Adrenal gland (tissue), 12 donors: ENCODE results near the gene FAM120B. TPM values are rescaled to one million over a fixed set of nuclear protein-coding genes. Genes with fewer than 3 reads are reported as not detected.

Experiments used
- DNase-seq, 7 donors: peaks; one replicate each; pipeline ENCODE4 v3.0.0-alpha.2; 2019 to 2020
- H3K27ac ChIP-seq, 5 donors: fragments of 200-600 bp; sonication (generic) in 4 of 5; 1 replicate in 3 of 5; 2 replicates in 2 of 5; pipeline versions ENCODE4 v1.5.1 to v1.8.0; 2016 to 2020; ENCODE audit warnings: mild to moderate bottlenecking in 1 of 5
- H3K27me3 ChIP-seq: fragments of 200-600 bp; 2 replicates; pipeline ENCODE4 v1.8.0; 2021
- H3K36me3 ChIP-seq, 2 donors: fragments of 200-600 bp; replicated peaks in 1 of 2; 1 replicate in 1 of 2; 2 replicates in 1 of 2; pipeline versions ENCODE4 v1.5.1 to v1.8.0; 2018 to 2022
- H3K4me1 ChIP-seq, 2 donors: fragments of 200-600 bp; replicated peaks in 1 of 2; 1 replicate in 1 of 2; 2 replicates in 1 of 2; pipeline versions ENCODE4 v1.5.1 to v1.8.0; 2018 to 2021
- H3K4me3 ChIP-seq, 4 donors: fragments of 200-600 bp; sonication (generic) in 3 of 4; one replicate each; pipeline ENCODE4 v1.5.1; 2016 to 2018
- H3K9me3 ChIP-seq, 3 donors: fragments of 200-600 bp; sonication (generic) in 1 of 3; replicated peaks in 1 of 3; 1 replicate in 2 of 3; 2 replicates in 1 of 3; pipeline versions ENCODE4 v1.5.1 to v1.8.0; 2016 to 2021
- POLR2A ChIP-seq, 2 donors: fragments of 450-650 bp; IDR thresholded peaks; one replicate each; pipeline ENCODE4 v1.6.1; 2017; ENCODE audit warnings: antibody characterized with exemption in 2 of 2, mild to moderate bottlenecking in 2 of 2, moderate library complexity in 1 of 2
- WGBS, 4 donors: extraction: QIAGEN DNeasy Blood & Tissue Kit in 2 of 4; methylation state at CpG; one replicate each; pipeline versions ENCODE4 v1.1.5 to v1.1.7; 2013 to 2017; 5-methylcytosine and 5-hydroxymethylcytosine counted together
- intact Hi-C, 2 donors: fragments of 100-400 bp; cut with DNase I; formaldehyde crosslinking; loops; one replicate each; pipeline versions ENCODE4 v1.14.1 to v1.15.0; 2022 to 2023
- polyA plus RNA-seq, 3 donors: library from polyadenylated mRNA; stranded (reverse); fragments of 200-250 nt in 2 of 3; fragments of 350-450 nt in 1 of 3; fragmentation: Illumina TruSeq in 1 of 3; extraction: RNeasy Lipid Tissue Mini Kit (QIAGEN cat#74804) in 1 of 3; gene quantifications; one replicate each; pipeline ENCODE4 v1.2.3, GENCODE V29; 2013 to 2014
- total RNA-seq, 9 donors: library from RNA; depleted of rRNA in 4 of 9; stranded (reverse); fragments of >200 nt in 4 of 9; fragments of 120-200 nt in 1 of 9; fragmentation: NEBNext Ultra II Directional in 1 of 9; extraction: Animal tissue kit (Norgen Biotek cat#: 25700) in 1 of 9; gene quantifications; one replicate each; pipeline versions ENCODE4 v1.1.0 to v1.2.4, GENCODE V29; 2013 to 2023
- TF ChIP-seq, protein P1 (sequence below), 6 experiments: fragments of 450-650 bp in 4 of 6; fragments of 200-600 bp in 2 of 6; sonication (generic) in 1 of 6; IDR thresholded peaks; 1 replicate in 5 of 6; 2 replicates in 1 of 6; pipeline versions ENCODE4 v1.5.1 to v1.8.0; 2016 to 2021; ENCODE audit warnings: antibody characterized with exemption in 6 of 6, mild to moderate bottlenecking in 2 of 6, moderate library complexity in 1 of 6
- donor health status: healthy with polysubstance abuse.
- donor health status: Bipolar disorder and iron deficiency.
- donor health status: DM: yes; HTN: yes; CAD: no.
- donor health status: DM: no; HTN: no; CAD: no.
- donor health status: DM: no; HTN: no; CAD: no.
- donor health status: DM: yes; HTN: yes; CAD: no.

Gene FAM120B
- total and polyA plus RNA-seq, 12 donors, result 12.4 to 42.0 (median 27.4) TPM

DNA sequence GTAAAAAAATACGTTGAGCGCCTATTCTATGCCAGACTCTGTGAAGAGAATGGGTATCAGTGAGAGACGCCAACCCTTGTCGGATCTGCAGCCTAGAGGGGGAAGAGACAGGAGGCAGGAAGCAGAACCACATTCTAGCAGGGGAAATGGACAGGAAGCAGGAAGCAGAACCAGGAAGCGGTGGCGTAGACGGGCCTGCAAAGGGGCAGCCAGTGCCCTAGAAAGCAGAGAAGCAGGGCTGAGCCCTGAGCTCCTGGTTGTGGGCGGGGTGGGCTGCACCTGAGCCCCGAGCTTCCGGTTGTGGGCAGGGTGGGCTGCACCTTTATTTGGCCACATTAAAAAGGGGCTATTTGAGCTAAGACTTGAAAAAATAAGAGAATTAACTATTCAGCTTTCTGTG lies 71.9 kb downstream of the FAM120B start:
- Histone ChIP-seq H3K4me3 (no peak overlapping the region), H3K4me1 (no peaks in the 10 kb centered on the region), H3K9me3 (no peaks in the 10 kb centered on the region), H3K27ac (no peak overlapping the region), H3K27me3 (no peaks in the 10 kb centered on the region), H3K36me3 (no peaks in the 10 kb centered on the region)
- DNase-seq, result no peak
- WGBS, 4 donors, result 73 to 80% (median 77%) methylated on average over 10 of the region's 10 CpGs
- intact Hi-C loops, result no loop called here
- no peak for TF ChIP-seq POLR2A (IDR thresholded peaks at IDR 0.05)
- TF ChIP-seq, protein P1, sequence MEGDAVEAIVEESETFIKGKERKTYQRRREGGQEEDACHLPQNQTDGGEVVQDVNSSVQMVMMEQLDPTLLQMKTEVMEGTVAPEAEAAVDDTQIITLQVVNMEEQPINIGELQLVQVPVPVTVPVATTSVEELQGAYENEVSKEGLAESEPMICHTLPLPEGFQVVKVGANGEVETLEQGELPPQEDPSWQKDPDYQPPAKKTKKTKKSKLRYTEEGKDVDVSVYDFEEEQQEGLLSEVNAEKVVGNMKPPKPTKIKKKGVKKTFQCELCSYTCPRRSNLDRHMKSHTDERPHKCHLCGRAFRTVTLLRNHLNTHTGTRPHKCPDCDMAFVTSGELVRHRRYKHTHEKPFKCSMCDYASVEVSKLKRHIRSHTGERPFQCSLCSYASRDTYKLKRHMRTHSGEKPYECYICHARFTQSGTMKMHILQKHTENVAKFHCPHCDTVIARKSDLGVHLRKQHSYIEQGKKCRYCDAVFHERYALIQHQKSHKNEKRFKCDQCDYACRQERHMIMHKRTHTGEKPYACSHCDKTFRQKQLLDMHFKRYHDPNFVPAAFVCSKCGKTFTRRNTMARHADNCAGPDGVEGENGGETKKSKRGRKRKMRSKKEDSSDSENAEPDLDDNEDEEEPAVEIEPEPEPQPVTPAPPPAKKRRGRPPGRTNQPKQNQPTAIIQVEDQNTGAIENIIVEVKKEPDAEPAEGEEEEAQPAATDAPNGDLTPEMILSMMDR (IDR thresholded peaks at IDR 0.05), result no peak

GRCh38 chr6:170381562-170381961 lies 75.0 kb downstream of the FAM120B start:
- no peaks in the 10 kb centered on the region for H3K27me3 ChIP-seq
- TF ChIP-seq, protein P1 (IDR thresholded peaks at IDR 0.05), result no peak
- no peak for TF ChIP-seq POLR2A (IDR thresholded peaks at IDR 0.05)
- no peaks in the 10 kb centered on the region for H3K9me3 ChIP-seq
- H3K36me3 ChIP-seq, result no peaks in the 10 kb centered on the region
- intact Hi-C loops, result no loop called here
- H3K27ac ChIP-seq, result no peak overlapping the region
- DNase-seq, result no peak
- no peak overlapping the region for H3K4me3 ChIP-seq
- no peaks in the 10 kb centered on the region for H3K4me1 ChIP-seq

DNA sequence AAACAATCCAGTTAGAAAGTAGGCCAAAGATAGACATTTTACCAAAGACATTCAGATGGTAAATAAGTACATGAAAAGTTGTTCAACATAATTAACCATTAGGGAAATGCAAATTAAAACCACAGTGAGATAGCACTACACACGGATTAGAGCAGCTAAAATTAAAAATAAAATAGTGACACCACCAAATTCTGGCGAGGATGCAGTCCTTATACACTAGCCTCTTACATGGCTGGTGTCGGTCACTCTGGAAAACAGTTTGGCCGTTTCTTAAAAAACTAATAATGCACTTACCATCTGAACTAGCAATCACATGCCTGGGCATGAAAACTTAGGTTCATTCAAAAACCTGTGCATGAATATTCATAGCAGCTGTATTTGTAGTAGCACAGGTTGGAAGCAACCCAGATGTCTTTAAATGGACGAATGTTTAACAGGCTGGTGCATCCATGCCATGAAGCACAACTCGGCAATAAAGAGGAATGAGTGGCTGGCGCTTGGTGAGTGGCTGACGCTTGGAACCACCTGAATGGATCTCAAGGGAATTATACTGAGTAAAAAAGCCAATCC lies 77.0 kb downstream of the FAM120B start:
- Histone ChIP-seq H3K9me3 (no peaks in the 10 kb centered on the region), H3K4me3 (no peak overlapping the region), H3K4me1 (no peaks in the 10 kb centered on the region), H3K27ac (no peak overlapping the region), H3K36me3 (peaks cover 0 to 7% of the 10 kb centered on the region in 2 donors), H3K27me3 (no peaks in the 10 kb centered on the region)
- intact Hi-C loops, result no loop called here
- TF ChIP-seq, protein P1 (IDR thresholded peaks at IDR 0.05), result no peak
- TF ChIP-seq POLR2A (IDR thresholded peaks at IDR 0.05), result no peak
- WGBS, 4 donors, result 92 to 94% (median 93%) methylated on average over 8 of the region's 8 CpGs
- DNase-seq, result no peak

GRCh38 chr6:170385506-170385905 lies 78.9 kb downstream of the FAM120B start:
- TF ChIP-seq, protein P1 (IDR thresholded peaks at IDR 0.05), result no peak
- TF ChIP-seq POLR2A (IDR thresholded peaks at IDR 0.05), result no peak
- intact Hi-C loops, result no loop called here
- WGBS, 4 donors, result 90 to 92% (median 90%) methylated on average over 5 of the region's 5 CpGs
- H3K27me3 ChIP-seq, result no peaks in the 10 kb centered on the region
- no peak overlapping the region for H3K27ac ChIP-seq
- no peak for DNase-seq
- no peaks in the 10 kb centered on the region for H3K4me1 ChIP-seq
- no peaks in the 10 kb centered on the region for H3K9me3 ChIP-seq
- H3K4me3 ChIP-seq, result no peak overlapping the region
- H3K36me3 ChIP-seq, result peaks cover 0 to 12% of the 10 kb centered on the region in 2 donors
